NB4 (cell line): ENCODE data around the gene PRR3.

Source experiments
- MAX ChIP-seq: IDR thresholded peaks from 2 replicates; pipeline ENCODE4 v1.6.1; 2011; ENCODE audit warnings: low read depth, low read length
- MYC ChIP-seq: IDR thresholded peaks from 2 replicates; pipeline ENCODE4 v1.6.1; 2011; ENCODE audit warnings: low read depth, low read length
- POLR2A ChIP-seq: IDR thresholded peaks from 2 replicates; pipeline ENCODE4 v1.6.1; 2011; ENCODE audit warnings: mild to moderate bottlenecking; ENCODE audit not compliant: insufficient read length; ENCODE audit errors: extremely low read depth
- TF ChIP-seq, protein P1 (sequence below): IDR thresholded peaks from one replicate; pipeline ENCODE4 v1.5.1; 2012; ENCODE audit warnings: low read depth, low read length

- TF ChIP-seq, protein P1, sequence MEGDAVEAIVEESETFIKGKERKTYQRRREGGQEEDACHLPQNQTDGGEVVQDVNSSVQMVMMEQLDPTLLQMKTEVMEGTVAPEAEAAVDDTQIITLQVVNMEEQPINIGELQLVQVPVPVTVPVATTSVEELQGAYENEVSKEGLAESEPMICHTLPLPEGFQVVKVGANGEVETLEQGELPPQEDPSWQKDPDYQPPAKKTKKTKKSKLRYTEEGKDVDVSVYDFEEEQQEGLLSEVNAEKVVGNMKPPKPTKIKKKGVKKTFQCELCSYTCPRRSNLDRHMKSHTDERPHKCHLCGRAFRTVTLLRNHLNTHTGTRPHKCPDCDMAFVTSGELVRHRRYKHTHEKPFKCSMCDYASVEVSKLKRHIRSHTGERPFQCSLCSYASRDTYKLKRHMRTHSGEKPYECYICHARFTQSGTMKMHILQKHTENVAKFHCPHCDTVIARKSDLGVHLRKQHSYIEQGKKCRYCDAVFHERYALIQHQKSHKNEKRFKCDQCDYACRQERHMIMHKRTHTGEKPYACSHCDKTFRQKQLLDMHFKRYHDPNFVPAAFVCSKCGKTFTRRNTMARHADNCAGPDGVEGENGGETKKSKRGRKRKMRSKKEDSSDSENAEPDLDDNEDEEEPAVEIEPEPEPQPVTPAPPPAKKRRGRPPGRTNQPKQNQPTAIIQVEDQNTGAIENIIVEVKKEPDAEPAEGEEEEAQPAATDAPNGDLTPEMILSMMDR, result no peak
- TF ChIP-seq POLR2A, result no peak
- no peak for TF ChIP-seq MAX
- TF ChIP-seq MYC, result no peak
These were observed 33.4 kb downstream of the PRR3 start for GRCh38 chr6:30590509-30590908.
